SH-SY5Y (cell line): ENCODE measurements around the gene GPC5.

Experiments
- GATA2 ChIP-seq: IDR thresholded peaks from 2 replicates; pipeline ENCODE4 v1.6.1; 2011; ENCODE audit warnings: mild to moderate bottlenecking, low read depth, low read length
- GATA3 ChIP-seq: IDR thresholded peaks from 2 replicates; pipeline ENCODE4 v1.6.1; 2011; ENCODE audit warnings: low read depth, mild to moderate bottlenecking, low read length, moderate library complexity

GRCh38 chr13:92500192-92500591 lies 1101.8 kb downstream of the GPC5 start:
- no peak for TF ChIP-seq GATA2
- TF ChIP-seq GATA3: no peak
